H9 (cell line): ENCODE measurements around the gene CTDNEP1. TPM values are rescaled to one million over a fixed set of nuclear protein-coding genes. Genes with fewer than 3 reads are reported as not detected.

Source experiments
- DNase-seq: peaks from one replicate; pipeline ENCODE4 v3.0.0-alpha.2; 2017
- H2AFZ ChIP-seq: one replicate; pipeline ENCODE4 v1.6.1; 2013; ENCODE audit warnings: mild to moderate bottlenecking, low read length, control low read depth, moderate library complexity
- H2AK5ac ChIP-seq: 2 replicates; pipeline ENCODE4 v1.6.1; 2013; ENCODE audit warnings: low read length, control low read depth, mixed read lengths; ENCODE audit not compliant: insufficient read length
- H2BK120ac ChIP-seq: one replicate; pipeline ENCODE4 v1.6.1; 2013; ENCODE audit warnings: low read depth, mild to moderate bottlenecking, low read length, control low read depth, inconsistent platforms; ENCODE audit not compliant: poor library complexity, severe bottlenecking
- H2BK12ac ChIP-seq: 2 replicates; pipeline ENCODE4 v1.6.1; 2013; ENCODE audit warnings: low read length, control low read depth, mixed read lengths, low read depth; ENCODE audit not compliant: insufficient read length
- H2BK15ac ChIP-seq: 2 replicates; pipeline ENCODE4 v1.6.1; 2013; ENCODE audit warnings: low read depth, low read length, control low read depth
- H2BK20ac ChIP-seq: one replicate; pipeline ENCODE4 v1.6.1; 2013; ENCODE audit warnings: low read depth, mild to moderate bottlenecking, low read length, control low read depth, inconsistent platforms; ENCODE audit not compliant: poor library complexity, severe bottlenecking
- H2BK5ac ChIP-seq: 2 replicates; pipeline ENCODE4 v1.6.1; 2013; ENCODE audit warnings: low read length, control low read depth, mixed read lengths; ENCODE audit not compliant: insufficient read length
- H3K14ac ChIP-seq: 2 replicates; pipeline ENCODE4 v1.6.1; 2013; ENCODE audit warnings: low read length, control low read depth; ENCODE audit not compliant: insufficient read depth
- H3K18ac ChIP-seq: 2 replicates; pipeline ENCODE4 v1.6.1; 2013; ENCODE audit warnings: low read depth, mild to moderate bottlenecking, mixed read lengths, low read length, control low read depth; ENCODE audit not compliant: insufficient read length
- H3K23ac ChIP-seq: 2 replicates; pipeline ENCODE4 v1.6.1; 2013; ENCODE audit warnings: low read length, control low read depth, mixed read lengths, low read depth; ENCODE audit not compliant: insufficient read length
- H3K23me2 ChIP-seq: 2 replicates; pipeline ENCODE4 v1.6.1; 2013; ENCODE audit warnings: low read depth, mild to moderate bottlenecking, mixed read lengths, low read length, control low read depth; ENCODE audit not compliant: insufficient read length, poor library complexity, severe bottlenecking
- H3K27ac ChIP-seq: 2 replicates; pipeline ENCODE4 v1.5.1; 2013; ENCODE audit warnings: low read length, control low read depth, mixed read lengths, low read depth; ENCODE audit not compliant: insufficient read length
- H3K27me3 ChIP-seq: 2 replicates; pipeline ENCODE4 v1.6.1; 2013; ENCODE audit warnings: low read length, control low read depth, inconsistent platforms; ENCODE audit not compliant: insufficient read depth
- H3K4ac ChIP-seq: 2 replicates; pipeline ENCODE4 v1.6.1; 2013; ENCODE audit warnings: low read depth, mild to moderate bottlenecking, control low read depth, inconsistent platforms, low read length, moderate library complexity
- H3K4me1 ChIP-seq: 2 replicates; pipeline ENCODE4 v1.6.1; 2013; ENCODE audit warnings: low read length, control low read depth, inconsistent platforms; ENCODE audit not compliant: insufficient read depth
- H3K4me2 ChIP-seq: 2 replicates; pipeline ENCODE4 v1.6.1; 2013; ENCODE audit warnings: low read length, control low read depth, mixed read lengths; ENCODE audit not compliant: insufficient read length, insufficient read depth
- H3K56ac ChIP-seq: 2 replicates; pipeline ENCODE4 v1.6.1; 2013; ENCODE audit warnings: low read depth, mild to moderate bottlenecking, mixed read lengths, low read length, control low read depth; ENCODE audit not compliant: insufficient read length
- H3K79me1 ChIP-seq: 2 replicates; pipeline ENCODE4 v1.6.1; 2013; ENCODE audit warnings: low read depth, mild to moderate bottlenecking, moderate library complexity, low read length, control low read depth, inconsistent platforms; ENCODE audit not compliant: insufficient read depth, poor library complexity, severe bottlenecking
- H3K79me2 ChIP-seq: 2 replicates; pipeline ENCODE4 v1.6.1; 2013; ENCODE audit warnings: low read length, control low read depth, inconsistent platforms; ENCODE audit not compliant: insufficient read depth
- H3K9ac ChIP-seq: 2 replicates; pipeline ENCODE4 v1.6.1; 2013; ENCODE audit warnings: low read length, control low read depth, mixed read lengths; ENCODE audit not compliant: insufficient read length; ENCODE audit errors: extremely low read depth
- H3K9me3 ChIP-seq: one replicate; pipeline ENCODE4 v1.6.1; 2013; ENCODE audit warnings: low read depth, low read length, inconsistent platforms; ENCODE audit not compliant: control insufficient read depth
- H3T11ph ChIP-seq: one replicate; pipeline ENCODE4 v1.6.1; 2013; ENCODE audit warnings: mild to moderate bottlenecking, low read length, control low read depth, inconsistent platforms
- H4K20me1 ChIP-seq: one replicate; pipeline ENCODE4 v1.6.1; 2013; ENCODE audit not compliant: control insufficient read depth, insufficient read length, insufficient read depth
- H4K5ac ChIP-seq: 2 replicates; pipeline ENCODE4 v1.6.1; 2013; ENCODE audit warnings: low read depth, mild to moderate bottlenecking, mixed read lengths, low read length, control low read depth; ENCODE audit not compliant: insufficient read length
- H4K8ac ChIP-seq: replicated peaks from 2 replicates; pipeline ENCODE4 v1.6.1; 2013; ENCODE audit warnings: low read length, control low read depth, mixed read lengths, low read depth; ENCODE audit not compliant: insufficient read length
- H4K91ac ChIP-seq: 2 replicates; pipeline ENCODE4 v1.6.1; 2013; ENCODE audit warnings: low read depth, mild to moderate bottlenecking, moderate library complexity, mixed read lengths, low read length, control low read depth; ENCODE audit not compliant: insufficient read length
- H3K27ac Mint-ChIP-seq, 3 experiments: 2 replicates in 2 of 3; 3 replicates in 1 of 3; pipeline ENCODE4 v1.8.0; 2020 to 2021; ENCODE audit warnings: mixed read lengths in 3 of 3, mild to moderate bottlenecking in 1 of 3, moderate library complexity in 1 of 3
- H3K27me3 Mint-ChIP-seq: 2 replicates; pipeline ENCODE4 v1.8.0; 2021; ENCODE audit warnings: low read depth, mild to moderate bottlenecking, moderate library complexity, mixed read lengths
- H3K36me3 Mint-ChIP-seq, 3 experiments: 2 replicates in 2 of 3; 3 replicates in 1 of 3; pipeline ENCODE4 v1.8.0; 2020 to 2021; ENCODE audit warnings: low read depth in 3 of 3, mixed read lengths in 3 of 3; ENCODE audit not compliant: insufficient read depth in 1 of 3
- H3K4me1 Mint-ChIP-seq, 2 experiments: 2 replicates each; pipeline ENCODE4 v1.8.0; 2020; ENCODE audit warnings: mixed read lengths in 2 of 2
- H3K4me3 Mint-ChIP-seq, 2 experiments: 2 replicates in 1 of 2; 3 replicates in 1 of 2; pipeline ENCODE4 v1.8.0; 2020 to 2021; ENCODE audit warnings: mild to moderate bottlenecking in 2 of 2, mixed read lengths in 2 of 2, moderate library complexity in 1 of 2
- H3K9me3 Mint-ChIP-seq, 2 experiments: 2 replicates in 1 of 2; 3 replicates in 1 of 2; pipeline ENCODE4 v1.8.0; 2020; ENCODE audit warnings: mild to moderate bottlenecking in 2 of 2, mixed read lengths in 2 of 2, moderate library complexity in 1 of 2
- WGBS: extraction: QIAGEN DNeasy Blood & Tissue Kit; methylation state at CpG from one replicate; pipeline ENCODE4 v1.1.7; 2013; ENCODE audit warnings: missing lambda C conversion rate, low lambda C conversion rate, mixed read lengths; ENCODE audit not compliant: insufficient read length; ENCODE audit errors: extremely low coverage; 5-methylcytosine and 5-hydroxymethylcytosine counted together
- total RNA-seq: library from RNA; stranded (reverse); gene quantifications from 2 replicates; pipeline ENCODE4 v1.2.1, GENCODE V29; 2021
- TF ChIP-seq, protein P1 (sequence below): fragments of 200-600 bp; sonication (generic); conservative IDR thresholded peaks from 3 replicates; pipeline ENCODE4 v1.8.0; 2021; ENCODE audit warnings: antibody characterized with exemption, mild to moderate bottlenecking

The CTDNEP1 gene
- total RNA-seq, 1 experiment from 2014 or later = 134 TPM

GRCh38 chr17:7217113-7217987, 34.2 kb downstream of the CTDNEP1 start:
- no CpG with 5 or more reads among the region's 32 CpGs for WGBS
- H2AK5ac ChIP-seq = no peak overlapping the region
- H3T11ph ChIP-seq = no peak overlapping the region
- Mint-ChIP-seq H3K27ac (peak overlapping the region in 2 of 3 experiments; percentile 77 to 86; a peak in 3 of 7 replicates), H3K9me3 (no peaks in the 10 kb centered on the region; a peak in 1 of 5 replicates), H3K27me3 (no peaks in the 10 kb centered on the region; the same call in none of the 2 replicates), H3K36me3 (peaks cover 8 to 21% (median 13%) of the 10 kb centered on the region in 3 experiments; a peak in 6 of 7 replicates), H3K4me3 (peak overlapping the region; percentile 95 to 97), H3K4me1 (peaks cover 62% of the 10 kb centered on the region in 2 experiments)
- H2BK12ac ChIP-seq = no peak overlapping the region
- H3K9ac ChIP-seq = no peak overlapping the region
- no peaks in the 10 kb centered on the region for H3K9me3 ChIP-seq
- H3K18ac ChIP-seq = no peak overlapping the region
- no peak overlapping the region for H2BK15ac ChIP-seq
- no peak overlapping the region for H2AFZ ChIP-seq
- H3K56ac ChIP-seq = no peak overlapping the region
- no peaks in the 10 kb centered on the region for H3K79me2 ChIP-seq
- H2BK5ac ChIP-seq = no peak overlapping the region
- no peak overlapping the region for H3K14ac ChIP-seq
- no peak overlapping the region for H4K5ac ChIP-seq
- peaks cover 23% of the 10 kb centered on the region for H3K23me2 ChIP-seq
- H3K27me3 ChIP-seq = no peaks in the 10 kb centered on the region
- no peaks in the 10 kb centered on the region; the same call in 1 of the 2 replicates for H3K4me1 ChIP-seq
- no peaks in the 10 kb centered on the region for H3K79me1 ChIP-seq
- H3K4me2 ChIP-seq = peak overlapping the region; percentile 87
- TF ChIP-seq, protein P1, sequence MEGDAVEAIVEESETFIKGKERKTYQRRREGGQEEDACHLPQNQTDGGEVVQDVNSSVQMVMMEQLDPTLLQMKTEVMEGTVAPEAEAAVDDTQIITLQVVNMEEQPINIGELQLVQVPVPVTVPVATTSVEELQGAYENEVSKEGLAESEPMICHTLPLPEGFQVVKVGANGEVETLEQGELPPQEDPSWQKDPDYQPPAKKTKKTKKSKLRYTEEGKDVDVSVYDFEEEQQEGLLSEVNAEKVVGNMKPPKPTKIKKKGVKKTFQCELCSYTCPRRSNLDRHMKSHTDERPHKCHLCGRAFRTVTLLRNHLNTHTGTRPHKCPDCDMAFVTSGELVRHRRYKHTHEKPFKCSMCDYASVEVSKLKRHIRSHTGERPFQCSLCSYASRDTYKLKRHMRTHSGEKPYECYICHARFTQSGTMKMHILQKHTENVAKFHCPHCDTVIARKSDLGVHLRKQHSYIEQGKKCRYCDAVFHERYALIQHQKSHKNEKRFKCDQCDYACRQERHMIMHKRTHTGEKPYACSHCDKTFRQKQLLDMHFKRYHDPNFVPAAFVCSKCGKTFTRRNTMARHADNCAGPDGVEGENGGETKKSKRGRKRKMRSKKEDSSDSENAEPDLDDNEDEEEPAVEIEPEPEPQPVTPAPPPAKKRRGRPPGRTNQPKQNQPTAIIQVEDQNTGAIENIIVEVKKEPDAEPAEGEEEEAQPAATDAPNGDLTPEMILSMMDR = no peak
- H3K23ac ChIP-seq = no peak overlapping the region
- H2BK20ac ChIP-seq = no peak overlapping the region
- H3K4ac ChIP-seq = no peak overlapping the region
- peak; percentile 75 for DNase-seq
- H3K27ac ChIP-seq = no peak overlapping the region
- no peak overlapping the region for H4K8ac ChIP-seq
- no peak overlapping the region for H4K91ac ChIP-seq
- H2BK120ac ChIP-seq = no peak overlapping the region
- H4K20me1 ChIP-seq = no peaks in the 10 kb centered on the region
